Measurements from ENCODE around the gene STK33. TPM values are rescaled to one million over a fixed set of nuclear protein-coding genes. Genes with fewer than 3 reads are reported as not detected.

STK33 gene
- total RNA-seq, 1 donor from 2014 or later = 0.53 TPM

DNA sequence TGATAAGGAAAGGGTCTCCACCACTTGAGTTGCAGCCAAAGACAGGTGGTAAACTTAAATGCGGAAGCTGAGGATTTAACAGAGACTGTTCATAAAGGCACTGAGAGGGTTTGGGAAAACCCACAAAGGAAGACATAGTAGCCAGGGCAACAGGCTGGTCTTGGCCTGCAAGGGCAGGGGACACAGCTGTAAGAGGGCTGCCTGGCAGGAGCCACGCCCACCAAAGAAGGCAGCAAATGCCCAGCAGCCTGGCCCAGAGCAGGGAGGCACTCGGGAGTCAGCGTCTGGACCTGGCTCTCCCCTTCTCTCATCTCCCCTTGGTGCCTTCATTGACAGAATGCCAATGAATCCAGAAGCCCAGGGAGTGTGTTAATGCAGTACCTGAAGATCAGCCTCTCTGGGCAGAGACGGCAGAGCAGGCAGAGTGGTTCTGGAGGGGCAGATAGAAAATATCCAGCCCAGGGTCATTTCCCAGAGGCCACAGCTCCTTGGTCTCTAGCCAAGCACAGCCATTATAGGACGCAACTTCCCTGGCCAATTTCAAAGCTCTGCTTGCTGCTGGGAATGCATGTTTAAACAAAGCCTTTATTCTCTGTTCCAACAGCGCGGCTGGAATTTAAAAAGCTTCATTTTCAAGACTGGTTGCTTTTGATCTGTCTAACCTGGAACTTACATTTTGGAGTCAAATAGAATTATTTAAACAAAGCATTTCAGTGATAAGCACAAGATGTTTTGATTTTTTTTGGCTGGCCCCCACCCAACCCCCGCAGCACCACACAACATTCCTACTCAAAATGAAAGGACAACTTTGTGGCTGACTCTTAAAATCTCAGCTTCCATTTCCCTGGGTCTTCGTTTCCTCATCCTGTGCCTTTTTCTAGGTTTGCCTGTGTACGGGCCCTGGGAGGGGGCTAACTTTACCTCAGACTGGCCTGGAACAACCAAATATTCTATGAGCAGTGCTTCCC, 204.7 kb downstream of the STK33 start:
- H3K27me3 ChIP-seq (ENCODE audit: control insufficient read depth, insufficient read depth, low read length) = no peaks in the 10 kb centered on the region
- H3K4me3 ChIP-seq (ENCODE audit: low read depth, low read length) = no peak overlapping the region
- peak; percentile 11 for DNase-seq (ENCODE audit: low read depth)
- no peak for TF ChIP-seq CTCF (IDR thresholded peaks at IDR 0.05; ENCODE audit: insufficient read depth, low read length, severe bottlenecking)
- no peaks in the 10 kb centered on the region for H3K36me3 ChIP-seq (ENCODE audit: control insufficient read depth, insufficient read depth, low read length)
- FAIRE-seq = no peak

DNA sequence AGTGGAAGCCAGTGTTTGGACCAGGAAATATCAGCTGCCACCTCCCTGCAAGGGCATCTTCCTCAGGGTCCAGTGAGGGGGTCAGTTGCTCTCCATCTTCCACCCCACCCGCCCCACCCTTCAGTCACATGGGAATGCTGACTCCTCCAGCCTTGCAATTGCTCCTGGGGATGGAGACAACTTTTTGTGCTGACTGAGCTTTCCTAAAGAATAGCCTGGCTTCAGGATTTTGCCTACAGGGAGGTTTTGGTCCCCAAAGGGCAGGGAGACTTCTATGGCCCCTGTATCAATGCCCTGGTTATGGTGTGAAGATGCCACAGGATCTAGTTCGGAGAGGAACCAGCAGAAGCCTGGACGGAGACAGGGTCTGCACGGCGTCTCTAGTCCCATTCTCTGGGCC, 206.3 kb downstream of the STK33 start:
- no peaks in the 10 kb centered on the region for H3K36me3 ChIP-seq (ENCODE audit: control insufficient read depth, insufficient read depth, low read length)
- FAIRE-seq (no peak), DNase-seq (ENCODE audit: low read depth) (no peak)
- no peaks in the 10 kb centered on the region for H3K27me3 ChIP-seq (ENCODE audit: control insufficient read depth, insufficient read depth, low read length)
- no peak for TF ChIP-seq CTCF (IDR thresholded peaks at IDR 0.05; ENCODE audit: insufficient read depth, low read length, severe bottlenecking)
- no peak overlapping the region for H3K4me3 ChIP-seq (ENCODE audit: low read depth, low read length)

- FAIRE-seq (no peak), DNase-seq (ENCODE audit: low read depth) (peak; percentile 45)
- no peak for TF ChIP-seq CTCF (IDR thresholded peaks at IDR 0.05; ENCODE audit: insufficient read depth, low read length, severe bottlenecking)
- Histone ChIP-seq H3K36me3 (ENCODE audit: control insufficient read depth, insufficient read depth, low read length) (no peaks in the 10 kb centered on the region), H3K4me3 (ENCODE audit: low read depth, low read length) (no peak overlapping the region), H3K27me3 (ENCODE audit: control insufficient read depth, insufficient read depth, low read length) (no peaks in the 10 kb centered on the region)
Measured at GRCh38 chr11:8387141-8387540, 206.9 kb downstream of the STK33 start.

- no peak for TF ChIP-seq CTCF (IDR thresholded peaks at IDR 0.05; ENCODE audit: insufficient read depth, low read length, severe bottlenecking)
- Histone ChIP-seq H3K4me3 (ENCODE audit: low read depth, low read length) (no peak overlapping the region), H3K27me3 (ENCODE audit: control insufficient read depth, insufficient read depth, low read length) (no peaks in the 10 kb centered on the region), H3K36me3 (ENCODE audit: control insufficient read depth, insufficient read depth, low read length) (no peaks in the 10 kb centered on the region)
- FAIRE-seq (no peak), DNase-seq (ENCODE audit: low read depth) (no peak)
Measured at GRCh38 chr11:8386134-8386864, 207.7 kb downstream of the STK33 start.

- H3K27me3 ChIP-seq (ENCODE audit: control insufficient read depth, insufficient read depth, low read length) = no peaks in the 10 kb centered on the region
- H3K36me3 ChIP-seq (ENCODE audit: control insufficient read depth, insufficient read depth, low read length) = no peaks in the 10 kb centered on the region
- DNase-seq (ENCODE audit: low read depth) = peak; percentile 17
- no peak overlapping the region for H3K4me3 ChIP-seq (ENCODE audit: low read depth, low read length)
- peak; percentile 2 for TF ChIP-seq CTCF (IDR thresholded peaks at IDR 0.05; ENCODE audit: insufficient read depth, low read length, severe bottlenecking)
- FAIRE-seq = no peak
Measured at GRCh38 chr11:8384199-8384821, 209.7 kb downstream of the STK33 start.
